ENCODE measurements around the gene TMEM89. TPM values are rescaled to one million over a fixed set of nuclear protein-coding genes. Genes with fewer than 3 reads are reported as not detected.

Gene TMEM89
- total RNA-seq, 1 experiment from 2014 or later: 0.74 TPM

- Histone ChIP-seq H3K4ac (ENCODE audit: low read depth, low read length) (no peak overlapping the region), H3T11ph (ENCODE audit: low read length) (no peak overlapping the region), H4K20me1 (ENCODE audit: control insufficient read depth, insufficient read depth, insufficient read length) (no peaks in the 10 kb centered on the region), H3K14ac (ENCODE audit: insufficient read depth, low read length) (no peak overlapping the region), H2BK20ac (ENCODE audit: low read depth, low read length, poor library complexity, severe bottlenecking) (no peak overlapping the region), H2AFZ (ENCODE audit: low read length) (no peak overlapping the region), H3K23me2 (ENCODE audit: insufficient read length, low read depth, low read length, poor library complexity, severe bottlenecking) (no peaks in the 10 kb centered on the region), H2BK12ac (ENCODE audit: insufficient read length, low read depth, low read length) (no peak overlapping the region), H3K9ac (ENCODE audit: extremely low read depth, insufficient read length, low read length) (no peak overlapping the region), H2BK120ac (ENCODE audit: low read depth, low read length, poor library complexity, severe bottlenecking) (no peak overlapping the region), H3K79me2 (ENCODE audit: insufficient read depth, low read length) (no peaks in the 10 kb centered on the region), H3K4me1 (ENCODE audit: insufficient read depth, low read length) (no peaks in the 10 kb centered on the region), H3K18ac (ENCODE audit: insufficient read length, low read depth, low read length) (no peak overlapping the region), H3K23ac (ENCODE audit: insufficient read length, low read depth, low read length) (no peak overlapping the region), H4K5ac (ENCODE audit: insufficient read length, low read depth, low read length) (no peak overlapping the region), H3K79me1 (ENCODE audit: insufficient read depth, low read depth, low read length, poor library complexity, severe bottlenecking) (no peaks in the 10 kb centered on the region), H3K56ac (ENCODE audit: insufficient read length, low read depth, low read length) (no peak overlapping the region), H3K4me2 (ENCODE audit: insufficient read depth, insufficient read length, low read length) (no peak overlapping the region), H2BK5ac (ENCODE audit: insufficient read length, low read length) (no peak overlapping the region), H2BK15ac (ENCODE audit: low read depth, low read length) (no peak overlapping the region), H3K27ac (ENCODE audit: insufficient read length, low read depth, low read length) (no peak overlapping the region), H3K27me3 (ENCODE audit: insufficient read depth, low read length) (no peaks in the 10 kb centered on the region), H4K91ac (ENCODE audit: insufficient read length, low read depth, low read length) (no peak overlapping the region), H4K8ac (replicated peaks; ENCODE audit: insufficient read length, low read depth, low read length) (no peak overlapping the region), H2AK5ac (ENCODE audit: insufficient read length, low read length) (no peak overlapping the region), H3K9me3 (ENCODE audit: control insufficient read depth, low read depth, low read length) (no peaks in the 10 kb centered on the region)
- Mint-ChIP-seq H3K4me1 (peaks cover 4 to 11% of the 10 kb centered on the region in 2 experiments), H3K27ac (no peak overlapping the region), H3K36me3 (ENCODE audit: insufficient read depth in 1 of 3, low read depth in 3 of 3) (peaks cover 61 to 93% (median 69%) of the 10 kb centered on the region in 3 experiments), H3K9me3 (no peaks in the 10 kb centered on the region), H3K4me3 (no peak overlapping the region), H3K27me3 (ENCODE audit: low read depth) (no peaks in the 10 kb centered on the region)
- no peak for DNase-seq
- TF ChIP-seq CTCF (conservative IDR thresholded peaks at IDR 0.05): no peak
- no CpG with 5 or more reads among the region's 19 CpGs for WGBS (ENCODE audit: extremely low coverage, insufficient read length, low lambda C conversion rate)
Observed at GRCh38 chr3:48600711-48601621, 20.6 kb downstream of the TMEM89 start.

Measured in H9 (cell line).